Stimulated activated naive CD4-positive, alpha-beta T cell (primary cell): ENCODE data around the gene RAPH1.
"Not testable (repeated sequence)": the region's sequence is repeated elsewhere in the genome, so short reads cannot be mapped to it uniquely, and the experiment has no call there.

ENCODE experiments used
- DNase-seq, 6 experiments: peaks; one replicate each; lab custom pipeline; 2025; lab: John Stamatoyannopoulos, UW

The RAPH1 gene

DNA sequence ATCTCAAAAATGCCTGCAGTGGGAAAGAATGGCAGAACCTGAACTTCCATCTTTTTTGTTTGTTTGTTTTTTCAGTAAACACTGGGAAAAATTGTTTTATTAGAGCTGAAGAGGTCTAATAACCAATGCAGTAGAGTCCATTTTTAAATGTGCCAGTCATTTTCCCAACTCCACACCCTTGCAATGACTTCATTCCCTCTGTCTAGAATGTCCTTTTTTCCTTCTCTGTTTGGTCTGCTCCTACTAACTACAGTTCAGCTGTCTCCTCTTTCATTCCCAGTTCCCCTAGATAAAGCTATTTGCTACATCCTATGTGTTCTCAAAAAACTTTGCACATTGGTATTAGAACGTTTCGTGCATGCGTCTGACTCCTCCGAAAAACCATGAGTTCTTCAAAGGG is 9.3 kb upstream of the RAPH1 start:
- DNase-seq: no peak

GRCh38 chr2:203543898-203544328 is 8.8 kb upstream of the RAPH1 start:
- DNase-seq: no peak

DNA sequence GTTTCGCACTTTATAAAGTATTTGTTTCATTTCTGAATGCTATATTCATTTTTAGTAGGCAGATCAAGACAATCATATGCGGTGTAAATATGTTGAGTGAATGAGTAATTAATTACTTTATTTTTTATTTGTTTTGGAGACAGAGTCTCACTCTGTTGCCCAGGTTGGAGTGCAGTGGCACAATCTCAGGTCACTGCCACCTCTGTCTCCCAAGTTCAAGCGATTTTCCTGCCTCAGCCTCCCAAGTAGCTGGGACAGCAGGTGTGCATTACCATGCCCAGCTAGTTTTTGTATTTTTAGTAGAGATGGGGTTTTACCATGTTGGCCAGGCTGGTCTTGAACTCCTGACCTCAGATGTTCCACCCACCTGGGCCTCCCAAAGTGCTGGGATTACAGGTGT is 5.5 kb upstream of the RAPH1 start:
- not testable (repeated sequence) for DNase-seq

DNA sequence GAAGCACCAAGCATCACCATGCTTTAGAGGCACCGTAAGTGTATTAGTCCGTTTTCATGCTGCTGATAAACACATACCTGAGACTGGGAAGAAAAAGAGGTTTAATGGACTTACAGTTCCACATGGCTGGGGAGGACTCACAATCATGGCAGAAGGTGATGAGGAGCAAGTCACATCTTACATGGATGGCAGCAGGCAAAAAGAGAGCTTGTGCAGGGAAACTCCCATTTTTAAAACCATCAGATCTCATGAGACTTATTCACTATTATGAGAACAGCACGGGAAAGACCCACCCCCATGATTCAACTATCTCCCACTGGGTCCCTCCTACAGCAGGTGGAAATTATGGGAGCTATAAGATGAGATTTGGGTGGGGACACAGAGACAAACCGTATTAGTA is 3.1 kb upstream of the RAPH1 start:
- DNase-seq: not testable (repeated sequence)

DNA sequence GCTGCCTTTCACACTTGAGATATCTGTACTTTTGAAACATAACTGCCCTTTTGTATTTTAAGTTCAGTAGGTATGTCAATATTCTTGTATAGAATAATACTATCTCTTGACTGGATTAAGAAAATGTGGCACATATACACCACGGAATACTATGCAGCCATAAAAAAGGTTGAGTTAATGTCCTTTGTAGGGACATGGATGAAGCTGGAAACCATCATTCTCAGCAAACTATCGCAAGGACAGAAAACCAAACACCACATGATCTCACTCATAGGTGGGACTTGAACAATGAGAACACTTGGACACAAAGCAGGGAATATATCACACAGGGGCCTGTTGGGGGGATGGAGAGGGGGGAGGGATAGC is 1.5 kb upstream of the RAPH1 start:
- not testable (repeated sequence) for DNase-seq

- no peak for DNase-seq
Observed at GRCh38 chr2:203535784-203536585, 884 bp upstream of the RAPH1 start.

- peak in 5 of 6 experiments; percentile 22 to 53 (median 26) for DNase-seq
Observed at GRCh38 chr2:203534621-203535077, 452 bp downstream of the RAPH1 start.

DNA sequence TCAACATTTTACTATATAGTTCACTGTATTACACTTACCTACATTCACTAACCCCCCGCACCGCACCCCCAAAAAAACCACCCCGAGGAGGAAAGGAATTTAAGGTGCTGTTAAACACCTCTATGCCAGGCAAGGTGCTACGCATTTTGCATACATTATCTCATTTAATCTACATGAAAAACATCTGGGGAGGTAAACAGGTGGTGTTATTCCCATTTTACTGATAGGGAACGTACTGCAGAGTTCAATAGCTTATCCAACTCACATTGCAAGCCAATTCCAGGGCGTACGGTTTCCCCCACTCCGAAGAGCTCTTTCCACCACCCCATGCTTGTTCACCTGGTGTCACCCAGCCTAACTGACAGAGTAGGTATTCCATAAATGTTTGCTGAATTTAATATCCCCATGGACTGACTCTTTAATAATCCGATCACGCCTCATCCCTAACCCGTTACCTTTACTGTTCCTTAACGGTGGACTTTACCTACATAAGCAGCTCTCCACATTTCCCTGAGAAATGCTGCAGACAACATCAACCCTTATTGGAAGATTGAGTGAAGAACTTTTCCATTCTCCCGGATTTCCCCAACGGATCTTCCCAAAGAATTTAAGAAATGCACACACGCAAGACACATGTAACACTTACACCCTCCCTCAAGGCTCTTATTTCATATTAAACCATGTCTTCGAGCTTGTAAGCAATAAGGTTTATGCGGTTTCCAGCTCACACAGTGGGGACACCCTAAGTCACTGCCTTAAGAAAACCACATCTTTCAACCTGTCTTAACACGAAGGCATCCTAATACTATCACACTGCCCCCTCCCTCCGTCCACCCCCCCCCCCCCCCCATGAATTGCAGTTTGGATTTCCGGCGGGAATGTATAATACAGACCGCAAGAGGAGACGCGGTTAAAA is 1.2 kb downstream of the RAPH1 start:
- peak in 4 of 6 experiments; percentile 23 to 50 (median 46) for DNase-seq

- DNase-seq: peak in 1 of 6 experiments; percentile 14
Observed at GRCh38 chr2:203532957-203533658, 2.0 kb downstream of the RAPH1 start.

GRCh38 chr2:203527719-203528118 is 7.4 kb downstream of the RAPH1 start:
- DNase-seq: no peak

DNA sequence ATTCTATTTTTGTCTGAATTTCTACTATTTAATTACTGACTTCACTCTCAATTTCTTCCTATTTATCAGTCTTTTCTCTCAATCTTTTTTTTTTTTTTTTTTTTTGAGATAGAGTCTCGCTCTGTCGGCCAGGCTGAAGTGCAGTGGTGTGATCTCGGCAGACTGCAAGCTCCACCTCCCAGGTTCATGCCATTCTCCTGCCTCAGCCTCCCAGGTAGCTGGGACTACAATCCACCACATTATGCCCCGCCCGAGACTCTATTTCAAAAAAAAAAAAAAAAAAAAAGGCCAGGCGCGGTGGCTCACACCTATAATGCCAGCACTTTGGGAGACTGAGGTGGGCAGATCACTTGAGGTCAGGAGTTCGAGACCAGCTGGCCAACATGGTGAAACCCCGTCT is 21.8 kb downstream of the RAPH1 start:
- not testable (repeated sequence) for DNase-seq

DNA sequence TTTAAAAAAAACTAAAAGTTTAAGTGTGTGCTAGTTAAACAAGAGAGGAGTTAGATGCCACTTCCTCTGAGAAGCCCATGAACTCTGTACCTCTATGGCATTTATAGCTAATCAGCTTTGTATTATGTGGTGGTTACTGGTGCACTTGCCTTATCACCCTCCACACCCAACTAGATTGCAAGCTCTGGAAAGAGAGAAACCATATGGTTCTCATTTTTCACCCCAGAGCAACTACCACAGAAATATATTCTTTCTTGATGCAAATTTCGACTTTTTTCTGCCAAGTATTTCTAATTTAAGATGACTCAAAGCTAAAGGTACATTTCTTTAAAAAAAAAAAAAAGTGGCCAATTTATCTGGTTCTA is 24.2 kb downstream of the RAPH1 start:
- DNase-seq: no peak

- DNase-seq: no peak
Observed at GRCh38 chr2:203510256-203510940, 24.7 kb downstream of the RAPH1 start.

DNA sequence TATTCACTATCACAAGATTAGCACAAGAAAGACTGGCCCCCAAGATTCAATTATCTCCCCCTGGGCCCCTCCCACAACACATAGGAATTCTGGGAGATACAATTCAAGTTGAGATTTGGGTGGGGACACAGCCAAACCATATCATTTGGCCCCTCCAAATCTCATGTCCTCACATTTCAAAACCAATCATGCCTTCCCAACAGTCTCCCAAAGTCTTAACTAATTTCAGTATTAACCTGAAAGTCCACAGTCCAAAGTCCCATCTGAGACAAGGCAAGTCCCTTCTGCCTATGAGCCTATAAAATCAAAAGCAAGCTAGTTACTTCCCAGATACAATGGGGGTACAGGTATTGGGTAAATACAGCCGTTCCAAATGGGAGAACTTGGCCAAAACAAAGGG is 31.6 kb downstream of the RAPH1 start:
- DNase-seq: not testable (repeated sequence)

GRCh38 chr2:203501873-203502272 is 33.2 kb downstream of the RAPH1 start:
- DNase-seq: no peak

GRCh38 chr2:203500951-203501350 is 34.1 kb downstream of the RAPH1 start:
- DNase-seq: no peak

- no peak for DNase-seq
Observed at GRCh38 chr2:203500297-203500696, 34.8 kb downstream of the RAPH1 start.

DNA sequence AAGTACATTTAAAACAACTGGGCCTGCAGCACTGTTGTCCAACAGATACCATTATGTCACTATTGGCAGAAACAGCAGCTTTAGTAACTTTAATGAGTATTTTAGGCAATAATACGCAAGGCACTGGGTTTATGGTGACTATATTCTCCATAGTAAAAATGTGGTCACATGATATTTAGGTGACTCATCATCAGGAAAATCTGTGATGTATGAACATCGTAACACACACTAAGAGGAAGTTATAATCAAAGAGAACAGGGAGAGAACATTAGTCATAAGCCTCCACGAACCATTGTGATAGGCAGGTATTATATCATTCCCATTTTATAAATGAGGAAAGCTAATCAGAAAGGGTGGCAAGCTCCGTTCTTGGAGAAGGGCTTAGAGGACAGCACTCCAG is 36.9 kb downstream of the RAPH1 start:
- DNase-seq: no peak

GRCh38 chr2:203492965-203493364 is 42.1 kb downstream of the RAPH1 start:
- no peak for DNase-seq

DNA sequence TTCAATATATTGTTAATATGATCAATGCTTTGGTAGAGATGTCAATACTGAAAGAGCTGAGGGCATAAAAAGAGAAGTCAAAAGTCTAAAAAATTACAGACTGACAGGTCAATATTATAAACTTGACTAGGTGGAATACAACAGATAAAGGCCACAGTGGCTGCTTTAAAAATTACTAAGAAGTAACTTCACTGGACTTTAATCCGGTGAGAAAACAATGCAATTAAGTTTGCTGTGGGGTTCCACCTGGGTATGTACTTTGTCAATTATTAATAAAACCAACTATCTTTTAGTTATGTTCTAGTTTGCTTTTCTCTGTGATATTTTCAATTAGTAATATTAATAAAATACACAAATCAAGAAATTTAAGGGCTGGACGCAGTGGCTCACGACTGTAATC is 44.7 kb downstream of the RAPH1 start:
- no peak for DNase-seq

DNA sequence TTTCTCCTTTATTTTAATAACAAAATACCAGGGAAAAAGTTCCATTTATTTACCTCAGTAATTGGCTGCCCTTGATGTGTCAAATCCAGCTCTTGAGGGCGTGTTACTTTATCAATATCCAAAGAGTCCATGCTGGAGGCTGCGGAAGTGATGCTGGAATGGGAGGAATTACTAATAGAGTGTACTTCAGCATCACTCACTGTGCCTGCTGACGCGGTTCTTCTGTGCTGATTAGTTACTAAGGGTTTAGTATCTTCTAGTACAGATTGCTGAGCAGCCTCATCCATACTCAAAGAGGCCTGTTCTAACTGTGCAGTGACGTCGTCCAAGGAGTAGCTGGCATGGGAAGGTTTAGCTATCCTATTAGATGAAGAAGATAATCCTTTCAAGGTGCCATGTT is 45.6 kb downstream of the RAPH1 start:
- DNase-seq: no peak
